Heart left ventricle (tissue), 16 donors: Measurements from ENCODE around the gene IFITM2. TPM values are rescaled to one million over a fixed set of nuclear protein-coding genes. Genes with fewer than 3 reads are reported as not detected.

ENCODE experiments used
- ATAC-seq, 4 donors: fragments of 200-7000 bp; cut with Tn5 transposase; one replicate each; pipeline ENCODE4 v1.9.1; 2020 to 2022; ENCODE audit warnings: moderate library complexity in 4 of 4, mild to moderate bottlenecking in 3 of 4, moderate number of reproducible peaks in 1 of 4
- DNase-seq, 5 donors: peaks; one replicate each; pipeline ENCODE4 v3.0.0-alpha.2; 2020
- H3K27ac ChIP-seq, 12 donors: fragments of 200-600 bp; sonication (generic) in 4 of 12; one replicate each; pipeline versions ENCODE4 v1.5.0 to v1.8.0; 2016 to 2022; ENCODE audit warnings: mild to moderate bottlenecking in 2 of 12
- H3K27me3 ChIP-seq, 9 donors: fragments of 200-600 bp; sonication (generic) in 2 of 9; one replicate each; pipeline versions ENCODE4 v1.5.1 to v1.8.0; 2016 to 2022; ENCODE audit warnings: mild to moderate bottlenecking in 3 of 9
- H3K36me3 ChIP-seq, 9 donors: fragments of 200-600 bp; sonication (generic) in 2 of 9; one replicate each; pipeline versions ENCODE4 v1.5.0 to v1.8.0; 2018 to 2022; ENCODE audit warnings: mild to moderate bottlenecking in 2 of 9
- H3K4me1 ChIP-seq, 12 donors: fragments of 200-600 bp; sonication (generic) in 4 of 12; one replicate each; pipeline versions ENCODE4 v1.5.0 to v1.8.0; 2016 to 2022; ENCODE audit warnings: mild to moderate bottlenecking in 3 of 12
- H3K4me3 ChIP-seq, 12 donors: fragments of 200-600 bp; sonication (generic) in 4 of 12; one replicate each; pipeline versions ENCODE4 v1.5.0 to v1.8.0; 2017 to 2022; ENCODE audit warnings: mild to moderate bottlenecking in 9 of 12, moderate library complexity in 4 of 12
- H3K9me3 ChIP-seq, 12 donors: fragments of 200-600 bp; sonication (generic) in 4 of 12; one replicate each; pipeline versions ENCODE4 v1.5.0 to v1.8.0; 2016 to 2022; ENCODE audit warnings: mild to moderate bottlenecking in 1 of 12
- CTCF ChIP-seq, 12 donors: fragments of 200-600 bp; sonication (generic) in 4 of 12; IDR thresholded peaks; one replicate each; pipeline versions ENCODE4 v1.5.0 to v1.8.0; 2018 to 2022; ENCODE audit warnings: antibody characterized with exemption in 12 of 12, mild to moderate bottlenecking in 5 of 12
- POLR2A ChIP-seq, 2 donors: fragments of 450-650 bp; IDR thresholded peaks; one replicate each; pipeline ENCODE4 v1.6.1; 2017; ENCODE audit warnings: antibody characterized with exemption in 2 of 2, mild to moderate bottlenecking in 2 of 2, moderate library complexity in 2 of 2
- WGBS, 4 donors: extraction: QIAGEN DNeasy Blood & Tissue Kit in 2 of 4; methylation state at CpG; one replicate each; pipeline versions ENCODE4 v1.1.5 to v1.1.7; 2013 to 2018; 5-methylcytosine and 5-hydroxymethylcytosine counted together
- intact Hi-C, 10 donors: fragments of 100-400 bp; cut with DNase I; formaldehyde crosslinking; loops; one replicate each; pipeline versions ENCODE4 v1.11.1 to v1.14.2; 2022
- polyA plus RNA-seq, 2 donors: library from polyadenylated mRNA; stranded (reverse); fragments of 200-250 nt; gene quantifications; one replicate each; pipeline ENCODE4 v1.2.3, GENCODE V29; 2013
- total RNA-seq, 9 donors: library from RNA; depleted of rRNA in 2 of 9; stranded (reverse); fragments of >200 nt in 2 of 9; fragmentation: NEBNext Ultra II Directional in 3 of 9; extraction: Animal tissue kit (Norgen Biotek cat#: 25700) in 3 of 9; gene quantifications; one replicate each; pipeline versions ENCODE4 v1.1.0 to v1.2.4, GENCODE V29; 2016 to 2023
- donor health status: ischemic (EF 13 %, LVEDD 7.1; RV severe dilation, severe dysfunction).
- donor health status: healthy with polysubstance abuse.
- donor health status: DM: no; HTN: yes; CAD: no.
- donor health status: DM: no; HTN: no; CAD: no.
- donor health status: ischemic (EF 25% LVEDD 6.9; RV normal size, moderate dysfunction).
- donor health status: ischemic (EF 25% LVEDD 5.7; RV mildly dilated, moderate dysfunction).
- donor health status: healthy.
- donor health status: DM: yes; HTN: yes; CAD: no.
- donor health status: ischemic (EF 35%, LVEDD 5.7; RV mildly dilated, moderate dysfunction).
- donor health status: nonischemic (EF 11% LVEDD 7.7; RV severe dilation, severe dysfunction).
- donor health status: DM: yes; HTN: yes; CAD: no.
- donor health status: PGD.
- donor health status: ischemic (EF 29% LVEDD 5.4; RV normal size, mild dysfunction).
- donor health status: nonischemic (EF 23%, LVEDD 6.1; RV moderate dilation, normal function).

Gene IFITM2
- total and polyA plus RNA-seq, 11 donors, result 116 to 501 (median 154) TPM

GRCh38 chr11:282630-283360 is 24.8 kb upstream of the IFITM2 start:
- peak in 2 of 5 donors; percentile 7 to 38 for DNase-seq
- peaks cover 0 to 32% (median 16%) of the 10 kb centered on the region in 12 donors for H3K4me1 ChIP-seq
- ATAC-seq, result no peak
- H3K27me3 ChIP-seq, result peaks cover 39 to 91% (median 71%) of the 10 kb centered on the region in 9 donors
- H3K27ac ChIP-seq, result no peak overlapping the region
- TF ChIP-seq CTCF (IDR thresholded peaks at IDR 0.05) (no peak), POLR2A (IDR thresholded peaks at IDR 0.05) (no peak)
- WGBS, 4 donors, result 56 to 65% (median 63%) methylated on average over 12 to 13 of the region's 13 CpGs
- no peaks in the 10 kb centered on the region for H3K36me3 ChIP-seq
- no peaks in the 10 kb centered on the region for H3K9me3 ChIP-seq
- intact Hi-C loops, result no loop called here
- H3K4me3 ChIP-seq, result no peak overlapping the region

- intact Hi-C loops, result no loop called here
- DNase-seq, result no peak
- Histone ChIP-seq H3K27ac (no peak overlapping the region), H3K9me3 (no peaks in the 10 kb centered on the region), H3K4me1 (peaks cover 0 to 39% (median 21%) of the 10 kb centered on the region in 12 donors), H3K4me3 (no peak overlapping the region), H3K36me3 (no peaks in the 10 kb centered on the region), H3K27me3 (peaks cover 38 to 87% (median 65%) of the 10 kb centered on the region in 9 donors)
- 81 to 84% (median 82%) methylated on average over 23 of the region's 23 CpGs for WGBS, 4 donors
- no peak for TF ChIP-seq CTCF (IDR thresholded peaks at IDR 0.05)
- no peak for TF ChIP-seq POLR2A (IDR thresholded peaks at IDR 0.05)
- no peak for ATAC-seq
Measured at GRCh38 chr11:283405-284104, 24.1 kb upstream of the IFITM2 start.

GRCh38 chr11:284105-285020 is 23.3 kb upstream of the IFITM2 start:
- H3K4me3 ChIP-seq, result no peak overlapping the region
- H3K27me3 ChIP-seq, result peaks cover 30 to 79% (median 57%) of the 10 kb centered on the region in 9 donors
- peaks cover 0 to 38% (median 17%) of the 10 kb centered on the region in 12 donors for H3K4me1 ChIP-seq
- WGBS, 4 donors, result 81 to 86% (median 84%) methylated on average over 9 to 24 of the region's 24 CpGs
- H3K36me3 ChIP-seq, result no peaks in the 10 kb centered on the region
- no peak overlapping the region for H3K27ac ChIP-seq
- intact Hi-C loops, result no loop called here
- TF ChIP-seq CTCF (IDR thresholded peaks at IDR 0.05), result no peak
- no peak for TF ChIP-seq POLR2A (IDR thresholded peaks at IDR 0.05)
- DNase-seq (peak in 3 of 5 donors; percentile 15 to 46 (median 20)), ATAC-seq (no peak)
- no peaks in the 10 kb centered on the region for H3K9me3 ChIP-seq
